ENCODE data around the gene PSMB8. TPM values are rescaled to one million over a fixed set of nuclear protein-coding genes. Genes with fewer than 3 reads are reported as not detected.

Gene PSMB8
- total RNA-seq, 1 experiment from 2014 or later, result 0.96 TPM

DNA sequence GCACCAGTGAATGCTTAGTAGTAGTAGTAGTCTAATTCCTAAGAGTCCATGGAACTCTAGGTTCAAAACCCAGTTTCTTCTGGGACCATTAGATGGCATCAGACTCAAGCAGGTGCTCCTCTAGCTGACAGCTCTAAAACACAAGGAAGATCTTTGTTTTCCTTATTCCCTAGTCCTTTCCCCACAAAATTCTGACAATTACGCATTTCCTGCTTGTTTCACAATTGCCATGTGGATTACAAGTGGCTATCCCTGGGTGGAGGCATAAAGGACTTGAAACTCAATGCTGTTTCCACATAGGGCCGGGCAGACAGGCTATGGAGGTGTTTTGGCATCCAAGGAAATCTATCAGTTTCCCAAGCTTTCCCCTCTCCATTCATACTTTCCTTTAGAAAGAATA, 17.9 kb downstream of the PSMB8 start:
- Histone ChIP-seq H3K9me2 (ENCODE audit: insufficient read depth) (no peaks in the 10 kb centered on the region), H3K4me3 (replicated peaks in 1 of 2; ENCODE audit: low read depth in 1 of 2, low read length in 2 of 2) (no peak overlapping the region), H3K36me3 (ENCODE audit: control insufficient read depth in 1 of 2, insufficient read depth in 2 of 2, low read length in 2 of 2) (peaks cover 8 to 12% of the 10 kb centered on the region in 2 experiments; a peak in 2 of 4 replicates), H3K9me3 (ENCODE audit: control insufficient read depth in 1 of 2, insufficient read depth in 1 of 2, low read depth in 1 of 2, low read length in 2 of 2) (no peaks in the 10 kb centered on the region), H3K9ac (ENCODE audit: low read length) (no peak overlapping the region), H4K20me1 (ENCODE audit: insufficient read depth) (no peaks in the 10 kb centered on the region), H3K4me2 (ENCODE audit: low read length) (no peak overlapping the region), H3K27me3 (ENCODE audit: insufficient read depth, low read length) (no peaks in the 10 kb centered on the region), H2AFZ (ENCODE audit: low read depth, low read length, poor library complexity, severe bottlenecking) (no peak overlapping the region), H3K4me1 (ENCODE audit: control insufficient read depth in 1 of 2, insufficient read depth in 2 of 2, low read length in 2 of 2) (no peaks in the 10 kb centered on the region), H3K27ac (ENCODE audit: low read depth, low read length) (no peak overlapping the region), H3K79me2 (ENCODE audit: insufficient read depth, low read length) (no peaks in the 10 kb centered on the region)
- ATAC-seq (peak; percentile 52), DNase-seq (ENCODE audit: low read depth, low spot score) (no peak)
- ChIA-PET RAD21 (ENCODE audit: low non-redundant PET in 1 of 2, low total read pairs in 2 of 2, uncharacterized antibody in 2 of 2, unreplicated experiment in 2 of 2) (interaction anchor here (0.8 to 1.5 kb wide), 3 partner anchors 12 to 42 kb away, joined by 3 to 6 read pairs (median 3); partner anchors contain the start of gene TAP2 (in 1 of the 2)), POLR2A (interaction anchor here (1.3 kb wide), 1 partner anchor 9 kb away, joined by 3 read pairs; the partner anchor contains the start of gene HLA-DOB), CTCF (interaction anchor here (0.7 to 6.3 kb wide), 12 partner anchors 13 to 158 kb away, joined by 3 to 55 read pairs (median 4); partner anchors contain the start of genes HLA-DMA, PSMB9, TAP1 and TAP2)
- BruUV-seq (replicated peaks), result no TSS peak
- TF ChIP-seq, protein P1, sequence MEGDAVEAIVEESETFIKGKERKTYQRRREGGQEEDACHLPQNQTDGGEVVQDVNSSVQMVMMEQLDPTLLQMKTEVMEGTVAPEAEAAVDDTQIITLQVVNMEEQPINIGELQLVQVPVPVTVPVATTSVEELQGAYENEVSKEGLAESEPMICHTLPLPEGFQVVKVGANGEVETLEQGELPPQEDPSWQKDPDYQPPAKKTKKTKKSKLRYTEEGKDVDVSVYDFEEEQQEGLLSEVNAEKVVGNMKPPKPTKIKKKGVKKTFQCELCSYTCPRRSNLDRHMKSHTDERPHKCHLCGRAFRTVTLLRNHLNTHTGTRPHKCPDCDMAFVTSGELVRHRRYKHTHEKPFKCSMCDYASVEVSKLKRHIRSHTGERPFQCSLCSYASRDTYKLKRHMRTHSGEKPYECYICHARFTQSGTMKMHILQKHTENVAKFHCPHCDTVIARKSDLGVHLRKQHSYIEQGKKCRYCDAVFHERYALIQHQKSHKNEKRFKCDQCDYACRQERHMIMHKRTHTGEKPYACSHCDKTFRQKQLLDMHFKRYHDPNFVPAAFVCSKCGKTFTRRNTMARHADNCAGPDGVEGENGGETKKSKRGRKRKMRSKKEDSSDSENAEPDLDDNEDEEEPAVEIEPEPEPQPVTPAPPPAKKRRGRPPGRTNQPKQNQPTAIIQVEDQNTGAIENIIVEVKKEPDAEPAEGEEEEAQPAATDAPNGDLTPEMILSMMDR (IDR thresholded peaks at IDR 0.05 in 2 of 3, conservative IDR thresholded peaks at IDR 0.05 in 1 of 3; ENCODE audit: borderline replicate concordance in 1 of 3, insufficient read depth in 1 of 3, low read depth in 2 of 3, low read length in 2 of 3), result peak; percentile 27 to 44 (median 34); a peak in 4 of 6 replicates
- TF ChIP-seq ZFX (IDR thresholded peaks at IDR 0.05) (no peak), CEBPB (IDR thresholded peaks at IDR 0.05; ENCODE audit: low read depth) (no peak), RAD21 (IDR thresholded peaks at IDR 0.05; ENCODE audit: low read depth) (peak; percentile 71), ELF1 (IDR thresholded peaks at IDR 0.05; ENCODE audit: borderline replicate concordance, low read depth) (no peak)
- intact Hi-C loops (cut with micrococcal nuclease), result loop anchor here (1.0 kb wide), 1 partner anchor 42 kb away; no protein-coding TSS in a partner anchor

DNA sequence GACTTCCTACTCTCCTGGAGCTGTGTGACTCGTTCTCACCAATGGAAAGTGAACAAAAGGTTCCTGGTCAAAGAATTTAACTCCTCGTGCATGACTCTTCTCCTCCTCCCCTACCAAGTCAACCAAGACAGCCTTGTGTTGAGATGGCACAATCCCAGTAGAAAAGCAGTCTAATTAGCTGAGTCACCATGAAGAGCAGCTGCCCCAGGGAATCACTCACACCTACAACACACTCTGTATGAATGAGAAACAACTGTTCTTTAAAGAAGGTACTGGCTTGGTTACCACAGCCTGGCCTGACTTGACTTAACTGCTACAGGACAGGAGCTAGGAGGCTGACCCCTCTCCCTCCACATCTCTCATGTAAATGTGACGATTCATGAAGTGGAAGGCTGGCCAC, 24.1 kb downstream of the PSMB8 start:
- Histone ChIP-seq H3K4me1 (ENCODE audit: control insufficient read depth in 1 of 2, insufficient read depth in 2 of 2, low read length in 2 of 2) (peaks cover 0 to 25% of the 10 kb centered on the region in 2 experiments; a peak in 2 of 4 replicates), H3K9me3 (ENCODE audit: control insufficient read depth in 1 of 2, insufficient read depth in 1 of 2, low read depth in 1 of 2, low read length in 2 of 2) (no peaks in the 10 kb centered on the region), H3K4me3 (replicated peaks in 1 of 2; ENCODE audit: low read depth in 1 of 2, low read length in 2 of 2) (no peak overlapping the region), H3K79me2 (ENCODE audit: insufficient read depth, low read length) (no peaks in the 10 kb centered on the region), H3K4me2 (ENCODE audit: low read length) (peak overlapping the region; percentile 37), H3K36me3 (ENCODE audit: control insufficient read depth in 1 of 2, insufficient read depth in 2 of 2, low read length in 2 of 2) (no peaks in the 10 kb centered on the region), H2AFZ (ENCODE audit: low read depth, low read length, poor library complexity, severe bottlenecking) (no peak overlapping the region), H3K9ac (ENCODE audit: low read length) (no peak overlapping the region), H3K27me3 (ENCODE audit: insufficient read depth, low read length) (no peaks in the 10 kb centered on the region), H3K9me2 (ENCODE audit: insufficient read depth) (no peaks in the 10 kb centered on the region; the same call in 1 of the 2 replicates), H4K20me1 (ENCODE audit: insufficient read depth) (no peaks in the 10 kb centered on the region), H3K27ac (ENCODE audit: low read depth, low read length) (no peak overlapping the region; the same call in 1 of the 2 replicates)
- ChIA-PET POLR2A (interaction anchor here (0.8 kb wide), 1 partner anchor 152 kb away, joined by 3 read pairs; no protein-coding TSS in a partner anchor), CTCF (interaction anchor here (1.6 to 2.8 kb wide), 2 partner anchors 19 to 48 kb away, joined by 7 to 15 read pairs; partner anchors contain the start of gene TAP2), RAD21 (ENCODE audit: low non-redundant PET in 1 of 2, low total read pairs in 2 of 2, uncharacterized antibody in 2 of 2, unreplicated experiment in 2 of 2) (no interaction called here)
- DNase-seq (ENCODE audit: low read depth, low spot score), result peak; percentile 16
- peak; percentile 31; the same call in 1 of the 2 replicates for TF ChIP-seq SP1 (IDR thresholded peaks at IDR 0.05; ENCODE audit: low read depth)
- no peak for TF ChIP-seq CEBPB (IDR thresholded peaks at IDR 0.05; ENCODE audit: low read depth)
- TF ChIP-seq POLR2A (IDR thresholded peaks at IDR 0.05; ENCODE audit: borderline replicate concordance, extremely low read depth, insufficient read depth, insufficient read length), result no peak
- TF ChIP-seq, protein P2, sequence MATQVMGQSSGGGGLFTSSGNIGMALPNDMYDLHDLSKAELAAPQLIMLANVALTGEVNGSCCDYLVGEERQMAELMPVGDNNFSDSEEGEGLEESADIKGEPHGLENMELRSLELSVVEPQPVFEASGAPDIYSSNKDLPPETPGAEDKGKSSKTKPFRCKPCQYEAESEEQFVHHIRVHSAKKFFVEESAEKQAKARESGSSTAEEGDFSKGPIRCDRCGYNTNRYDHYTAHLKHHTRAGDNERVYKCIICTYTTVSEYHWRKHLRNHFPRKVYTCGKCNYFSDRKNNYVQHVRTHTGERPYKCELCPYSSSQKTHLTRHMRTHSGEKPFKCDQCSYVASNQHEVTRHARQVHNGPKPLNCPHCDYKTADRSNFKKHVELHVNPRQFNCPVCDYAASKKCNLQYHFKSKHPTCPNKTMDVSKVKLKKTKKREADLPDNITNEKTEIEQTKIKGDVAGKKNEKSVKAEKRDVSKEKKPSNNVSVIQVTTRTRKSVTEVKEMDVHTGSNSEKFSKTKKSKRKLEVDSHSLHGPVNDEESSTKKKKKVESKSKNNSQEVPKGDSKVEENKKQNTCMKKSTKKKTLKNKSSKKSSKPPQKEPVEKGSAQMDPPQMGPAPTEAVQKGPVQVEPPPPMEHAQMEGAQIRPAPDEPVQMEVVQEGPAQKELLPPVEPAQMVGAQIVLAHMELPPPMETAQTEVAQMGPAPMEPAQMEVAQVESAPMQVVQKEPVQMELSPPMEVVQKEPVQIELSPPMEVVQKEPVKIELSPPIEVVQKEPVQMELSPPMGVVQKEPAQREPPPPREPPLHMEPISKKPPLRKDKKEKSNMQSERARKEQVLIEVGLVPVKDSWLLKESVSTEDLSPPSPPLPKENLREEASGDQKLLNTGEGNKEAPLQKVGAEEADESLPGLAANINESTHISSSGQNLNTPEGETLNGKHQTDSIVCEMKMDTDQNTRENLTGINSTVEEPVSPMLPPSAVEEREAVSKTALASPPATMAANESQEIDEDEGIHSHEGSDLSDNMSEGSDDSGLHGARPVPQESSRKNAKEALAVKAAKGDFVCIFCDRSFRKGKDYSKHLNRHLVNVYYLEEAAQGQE (IDR thresholded peaks at IDR 0.05; ENCODE audit: low read depth), result no peak
- peak; percentile 18; the same call in 1 of the 2 replicates for TF ChIP-seq FOSL1 (IDR thresholded peaks at IDR 0.05; ENCODE audit: low read depth)
- no peak for TF ChIP-seq JUND (IDR thresholded peaks at IDR 0.05)
- TF ChIP-seq, protein P3, sequence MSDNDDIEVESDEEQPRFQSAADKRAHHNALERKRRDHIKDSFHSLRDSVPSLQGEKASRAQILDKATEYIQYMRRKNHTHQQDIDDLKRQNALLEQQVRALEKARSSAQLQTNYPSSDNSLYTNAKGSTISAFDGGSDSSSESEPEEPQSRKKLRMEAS (IDR thresholded peaks at IDR 0.05), result peak; percentile 23; the same call in 1 of the 2 replicates
- peak; percentile 71 for ATAC-seq
- intact Hi-C loops (cut with micrococcal nuclease), result no loop called here
- BruUV-seq (replicated peaks), result no TSS peak

Data from HCT116 (cell line).